ENCODE results near the gene RTN4RL1. TPM values are rescaled to one million over a fixed set of nuclear protein-coding genes. Genes with fewer than 3 reads are reported as not detected.

The RTN4RL1 gene
- total and polyA plus RNA-seq, 2 of the 4 experiments (the other 2 are of a cell fraction): under 0.01 to 0.03 TPM

GRCh38 chr17:2044263-2044894 lies 19.2 kb upstream of the RTN4RL1 start:
- intact Hi-C loops (cut with micrococcal nuclease): loop anchor here (5.0 kb wide), 1 partner anchor 327 kb away; no protein-coding TSS in a partner anchor
- no peaks in the 10 kb centered on the region for H3K27me3 ChIP-seq (ENCODE audit: control insufficient read depth, insufficient read depth, low read length)
- no peak overlapping the region for H2AK9ac ChIP-seq (replicated peaks; ENCODE audit: low read depth, low read length, poor library complexity)
- H3K9me3 ChIP-seq (ENCODE audit: control insufficient read depth, insufficient read depth, low read length): no peaks in the 10 kb centered on the region
- dilution Hi-C loops (cut with HindIII; ENCODE audit: low sequenced_read_pairs, unreplicated experiment): no loop called here
- H2BK15ac ChIP-seq (ENCODE audit: low read depth, low read length): 0 out of 3 replicates have a peak overlapping the region, but pooled peaks have one; percentile 28
- WGBS, 2 experiments (ENCODE audit: extremely low coverage in 2 of 2, insufficient read length in 1 of 2): 84% methylated on average over 2 of the region's 5 CpGs; no CpG with 5 or more reads in 1 of the 2 experiments
- no peak for TF ChIP-seq USF2 (IDR thresholded peaks at IDR 0.05; ENCODE audit: low read depth, low read length)
- TF ChIP-seq RAD21 (IDR thresholded peaks at IDR 0.05; ENCODE audit: low read length): no peak
- no peak for TF ChIP-seq RCOR1 (IDR thresholded peaks at IDR 0.05; ENCODE audit: insufficient replicate concordance, low read length)
- TF ChIP-seq CHD1 (IDR thresholded peaks at IDR 0.05; ENCODE audit: low read depth, low read length): no peak
- no peak for TF ChIP-seq CTCF (conservative IDR thresholded peaks at IDR 0.05; ENCODE audit: low read depth, low read length)
- TF ChIP-seq POLR2A (IDR thresholded peaks at IDR 0.05; ENCODE audit: low read depth, low read length): no peak
- TF ChIP-seq FOS (IDR thresholded peaks at IDR 0.05; ENCODE audit: low read depth, low read length): no peak
- TF ChIP-seq BHLHE40 (IDR thresholded peaks at IDR 0.05; ENCODE audit: low read depth, low read length): no peak
- no peak for TF ChIP-seq MAFK (IDR thresholded peaks at IDR 0.05; ENCODE audit: low read depth, low read length)
- TF ChIP-seq RFX5 (IDR thresholded peaks at IDR 0.05; ENCODE audit: low read depth, low read length): no peak
- no peak overlapping the region for H3K4me2 ChIP-seq (ENCODE audit: low read depth, low read length)
- no peak overlapping the region for H2AFZ ChIP-seq (replicated peaks; ENCODE audit: low read length, poor library complexity)
- H3K56ac ChIP-seq (ENCODE audit: extremely low read depth, insufficient read depth, low read length): no peak overlapping the region
- H2BK20ac ChIP-seq (ENCODE audit: low read depth, low read length): no peak overlapping the region
- no peak overlapping the region for H3K9ac ChIP-seq (ENCODE audit: low read depth, low read length)
- H3K27ac ChIP-seq (ENCODE audit: insufficient read depth, low read length): no peak overlapping the region
- no peak for DNase-seq
- in situ Hi-C loops (cut with MboI; ENCODE audit: low sequenced_read_pairs): loop anchor here (25.0 kb wide), 1 partner anchor 332 kb away; the partner anchor contains the start of genes TLCD2 and WDR81
- ATAC-seq (ENCODE audit: low read depth): no peak
- no peak overlapping the region for H3K4me3 ChIP-seq (ENCODE audit: insufficient read depth, low read depth, low read length)
- peaks cover 22% of the 10 kb centered on the region for H3K36me3 ChIP-seq (ENCODE audit: control insufficient read depth, insufficient read depth, low read length)
- peaks cover 28% of the 10 kb centered on the region for H3K4me1 ChIP-seq (ENCODE audit: control insufficient read depth, insufficient read depth, low read length)
- H3K14ac ChIP-seq (replicated peaks; ENCODE audit: low read depth, low read length): no peak overlapping the region; the same call in 1 of the 2 replicates
- H4K8ac ChIP-seq (ENCODE audit: low read depth in 2 of 2, low read length in 2 of 2): peak overlapping the region in 1 of 2 experiments; percentile 32; a peak in 1 of 4 replicates
- peaks cover 11% of the 10 kb centered on the region; the same call in 1 of the 2 replicates for H4K20me1 ChIP-seq (ENCODE audit: insufficient read depth, low read length)
- no peak overlapping the region for H4K91ac ChIP-seq (ENCODE audit: insufficient read depth, low read depth, low read length)
- CTCF ChIA-PET: no interaction called here
- BruUV-seq (replicated peaks): no TSS peak
- no peak overlapping the region for H4K5ac ChIP-seq (ENCODE audit: low read depth, low read length)
- POLR2A ChIA-PET (ENCODE audit: unreplicated experiment): interaction anchor here (0.7 kb wide), 1 partner anchor 122 kb away, joined by 6 read pairs; no protein-coding TSS in a partner anchor
- H3K79me1 ChIP-seq (ENCODE audit: low read depth in 1 of 2, low read length in 2 of 2): peaks cover 22 to 43% of the 10 kb centered on the region in 2 experiments
- H3K4ac ChIP-seq (ENCODE audit: low read depth, low read length): no peak overlapping the region
- H3K23ac ChIP-seq (ENCODE audit: low read depth, low read length): no peak overlapping the region
- no peak overlapping the region for H2BK120ac ChIP-seq (ENCODE audit: low read depth, low read length)
- no peak overlapping the region for H2AK5ac ChIP-seq (ENCODE audit: low read depth, low read length)
- peak overlapping the region; percentile 3 for H2BK5ac ChIP-seq (ENCODE audit: low read depth, low read length, poor library complexity, severe bottlenecking)
- peaks cover 22% of the 10 kb centered on the region for H3K9me1 ChIP-seq (ENCODE audit: insufficient read depth, low read length)
- no peak overlapping the region for H3K18ac ChIP-seq (ENCODE audit: low read depth, low read length)
